OCI-LY1 (cell line): Measurements from ENCODE around the gene CEACAM19.

Experiments
- CTCF ChIP-seq: fragments of 200-600 bp; sonication (generic), shearing (Covaris generic); IDR thresholded peaks from 2 replicates; pipeline ENCODE4 v1.5.1; 2017; ENCODE audit warnings: mild to moderate bottlenecking, antibody characterized with exemption, low read length, moderate library complexity, mixed read lengths
- EZH2 ChIP-seq: fragments of 200-600 bp; sonication (generic), shearing (Covaris generic); IDR thresholded peaks from 2 replicates; pipeline ENCODE4 v1.8.0; 2017; ENCODE audit warnings: borderline replicate concordance, mixed run types, mild to moderate bottlenecking, antibody characterized with exemption, low read length, moderate library complexity, mixed read lengths

- TF ChIP-seq EZH2, result no peak
- no peak for TF ChIP-seq CTCF
Measured at GRCh38 chr19:44672226-44672625, 944 bp downstream of the CEACAM19 start.
